GM12873 (cell line): ENCODE data around the gene LCN1.

ENCODE experiments used
- TF ChIP-seq, protein P1 (sequence below): IDR thresholded peaks from 2 replicates; pipeline ENCODE4 v1.5.1; 2012; ENCODE audit warnings: low read depth, mild to moderate bottlenecking, moderate library complexity, low read length, control low read depth; ENCODE audit not compliant: insufficient read depth; ENCODE audit errors: missing control alignments

Gene LCN1

GRCh38 chr9:135550344-135550918 is 29.2 kb downstream of the LCN1 start:
- TF ChIP-seq, protein P1, sequence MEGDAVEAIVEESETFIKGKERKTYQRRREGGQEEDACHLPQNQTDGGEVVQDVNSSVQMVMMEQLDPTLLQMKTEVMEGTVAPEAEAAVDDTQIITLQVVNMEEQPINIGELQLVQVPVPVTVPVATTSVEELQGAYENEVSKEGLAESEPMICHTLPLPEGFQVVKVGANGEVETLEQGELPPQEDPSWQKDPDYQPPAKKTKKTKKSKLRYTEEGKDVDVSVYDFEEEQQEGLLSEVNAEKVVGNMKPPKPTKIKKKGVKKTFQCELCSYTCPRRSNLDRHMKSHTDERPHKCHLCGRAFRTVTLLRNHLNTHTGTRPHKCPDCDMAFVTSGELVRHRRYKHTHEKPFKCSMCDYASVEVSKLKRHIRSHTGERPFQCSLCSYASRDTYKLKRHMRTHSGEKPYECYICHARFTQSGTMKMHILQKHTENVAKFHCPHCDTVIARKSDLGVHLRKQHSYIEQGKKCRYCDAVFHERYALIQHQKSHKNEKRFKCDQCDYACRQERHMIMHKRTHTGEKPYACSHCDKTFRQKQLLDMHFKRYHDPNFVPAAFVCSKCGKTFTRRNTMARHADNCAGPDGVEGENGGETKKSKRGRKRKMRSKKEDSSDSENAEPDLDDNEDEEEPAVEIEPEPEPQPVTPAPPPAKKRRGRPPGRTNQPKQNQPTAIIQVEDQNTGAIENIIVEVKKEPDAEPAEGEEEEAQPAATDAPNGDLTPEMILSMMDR, result no peak

DNA sequence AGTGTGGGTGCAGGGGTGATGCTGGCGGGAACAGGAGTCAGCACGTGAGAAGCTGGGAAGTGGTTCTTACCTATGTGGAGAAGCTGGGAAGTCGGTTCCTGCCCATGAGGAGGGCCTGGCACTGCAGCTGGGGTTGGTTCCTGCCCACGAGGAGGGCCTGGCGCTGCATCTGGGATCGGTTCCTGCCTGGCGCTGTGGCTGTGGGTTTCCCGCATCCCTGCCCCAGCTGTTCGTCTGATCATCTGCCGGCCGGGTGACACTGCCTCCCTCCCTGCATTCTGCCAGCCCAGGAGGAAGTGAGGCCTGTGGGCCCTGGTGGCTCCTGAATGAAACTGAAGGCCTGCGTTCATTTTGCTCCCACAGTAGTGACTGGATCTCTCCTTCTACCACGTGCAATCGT is 29.8 kb downstream of the LCN1 start:
- TF ChIP-seq, protein P1, result no peak

- TF ChIP-seq, protein P1, result no peak
These were observed 30.2 kb downstream of the LCN1 start for GRCh38 chr9:135551456-135551855.

GRCh38 chr9:135552021-135552697 is 30.9 kb downstream of the LCN1 start:
- TF ChIP-seq, protein P1, result no peak

DNA sequence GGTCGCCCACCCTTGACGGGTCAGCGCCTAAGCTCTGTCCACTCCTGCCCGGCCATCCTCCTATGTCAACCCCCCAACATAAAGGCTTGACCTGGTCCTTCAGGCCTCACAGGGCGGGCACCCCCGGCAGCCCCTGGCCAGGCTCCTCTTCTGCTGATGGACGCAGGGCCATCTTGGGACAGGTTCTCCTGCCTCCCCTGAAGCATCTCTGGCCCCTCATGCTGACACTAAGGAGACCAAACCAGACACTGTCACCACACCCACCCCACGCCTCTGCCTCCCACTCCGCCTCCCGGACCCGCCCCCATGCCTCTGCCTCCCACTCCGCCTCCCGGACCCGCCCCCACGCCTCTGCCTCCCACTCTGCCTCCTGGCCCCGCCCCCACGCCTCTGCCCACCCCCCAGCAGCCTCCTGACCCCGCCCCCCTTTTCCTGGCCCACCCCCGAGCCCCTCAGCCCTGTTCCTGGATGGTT is 31.5 kb downstream of the LCN1 start:
- TF ChIP-seq, protein P1, result no peak

- TF ChIP-seq, protein P1, result no peak
These were observed 33.5 kb downstream of the LCN1 start for GRCh38 chr9:135554718-135555117.

- TF ChIP-seq, protein P1, result no peak
These were observed 34.0 kb downstream of the LCN1 start for GRCh38 chr9:135555203-135555602.
